ENCODE measurements around the gene PPFIBP2. TPM values are rescaled to one million over a fixed set of nuclear protein-coding genes. Genes with fewer than 3 reads are reported as not detected.
A peak's percentile ranks its signal among the peaks of the same experiment; 100 is the strongest.

PPFIBP2 gene
- 10 to 100 TPM; 16.3 to 25.5 TPM for total RNA-seq
- long read RNA-seq, partial matches to known transcripts: 0 of 2 reads
- long read RNA-seq, other reads (novel, unspliced or antisense): 2 of 2 reads

DNA sequence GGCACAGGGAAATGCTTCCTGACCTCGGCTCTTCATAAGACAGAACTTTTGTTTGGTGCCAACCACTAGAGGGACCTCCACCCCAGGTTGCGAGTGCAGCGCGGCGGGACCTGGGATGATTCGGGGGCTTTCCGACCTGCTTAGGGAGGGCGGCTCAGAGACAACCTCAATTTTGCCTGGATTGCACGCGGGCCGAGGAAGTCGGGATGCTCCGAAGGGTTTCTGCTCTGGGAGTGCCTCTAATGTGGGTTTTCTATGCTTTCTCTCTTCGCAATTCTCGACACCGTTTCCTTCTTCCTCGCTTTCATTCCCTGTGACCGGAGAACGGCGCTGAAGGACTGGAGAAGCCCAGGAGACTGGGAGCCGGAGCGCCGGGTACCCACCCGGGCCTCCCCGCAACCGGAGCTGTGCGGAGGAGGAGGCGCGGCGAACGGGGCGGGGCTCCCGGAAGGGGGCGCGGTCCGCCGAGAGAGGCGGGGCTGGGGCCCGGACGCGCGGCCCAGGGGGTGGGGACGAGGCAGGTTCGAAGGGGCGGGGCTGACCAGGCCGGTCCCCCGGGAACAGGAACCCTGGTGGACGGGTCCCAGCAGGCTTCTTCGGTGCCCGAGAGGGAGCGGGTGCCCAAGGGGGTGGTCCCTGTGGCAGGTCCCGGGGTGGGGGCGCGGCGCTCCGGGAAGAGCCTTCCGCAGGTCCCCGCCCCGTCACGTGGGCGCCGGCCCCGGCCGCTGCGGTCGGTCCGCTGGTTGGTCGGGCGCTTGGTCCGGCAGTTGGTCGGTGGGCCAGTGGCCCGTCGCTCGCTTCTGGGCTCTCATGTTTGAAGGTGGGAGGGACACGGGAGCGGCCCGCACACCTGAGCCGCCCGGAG lies at the start of gene PPFIBP2:
TSS of gene PPFIBP2 (plus strand) at position 766 of the 865 bp plus-strand sequence. CDS start 35,477 bp downstream, outside the sequence.
- DNase-seq: peak; percentile 84
- intact Hi-C loops (cut with DNase I): loop anchor here in 1 of 2 donors (5.0 kb wide), 2 partner anchors 44 to 64 kb away; no protein-coding TSS in a partner anchor
- peak; percentile 90 to 95 for ATAC-seq

GRCh38 chr11:7467652-7468051 lies 46.1 kb upstream of the PPFIBP2 start:
- ATAC-seq: no peak
- intact Hi-C loops (cut with DNase I): no loop called here
- no peak for DNase-seq

GRCh38 chr11:7469351-7469865 lies 44.4 kb upstream of the PPFIBP2 start:
- intact Hi-C loops (cut with DNase I): no loop called here
- DNase-seq: no peak
- ATAC-seq: no peak

DNA sequence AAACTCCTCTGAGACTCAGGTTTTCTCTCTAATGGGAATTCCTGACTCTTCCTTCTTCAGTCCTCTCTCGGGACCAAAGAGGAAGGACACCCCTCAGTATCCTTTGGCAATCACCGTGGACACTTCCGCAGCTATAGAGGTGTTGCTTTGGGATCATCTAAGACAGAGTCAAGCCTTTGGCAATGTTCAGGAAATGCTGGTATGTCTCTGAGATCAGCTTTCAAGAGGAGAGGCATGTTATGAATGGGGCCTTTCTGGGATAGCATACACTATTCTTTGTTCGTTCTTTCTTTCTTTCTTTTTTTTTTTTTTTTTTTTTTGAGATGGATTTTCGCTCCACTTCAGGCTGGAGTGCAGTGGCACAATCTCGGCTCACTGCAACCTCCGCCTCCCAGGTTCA lies 42.7 kb upstream of the PPFIBP2 start:
- DNase-seq: no peak
- intact Hi-C loops (cut with DNase I): no loop called here
- no peak for ATAC-seq

DNA sequence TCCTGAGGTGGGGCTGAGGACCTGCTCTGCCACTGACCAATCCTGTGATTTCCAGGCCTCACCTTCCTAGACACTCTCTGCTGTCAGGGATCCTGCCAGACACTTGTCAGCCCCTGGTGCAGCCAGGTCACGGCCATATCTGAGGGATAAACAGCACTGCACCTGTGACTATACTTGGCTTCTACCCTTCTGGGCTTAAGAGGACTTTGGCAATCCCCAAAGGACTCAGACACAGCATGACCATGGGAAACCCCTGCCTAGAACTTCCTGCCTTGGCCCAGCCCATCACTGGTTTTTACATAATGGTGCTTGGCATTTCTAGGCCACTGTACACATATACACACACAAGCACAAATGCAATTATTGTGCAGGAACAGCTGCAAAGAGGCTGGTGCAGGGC lies 40.1 kb upstream of the PPFIBP2 start:
- ATAC-seq (peak in 1 of 2 donors; percentile 78), DNase-seq (no peak)
- intact Hi-C loops (cut with DNase I): no loop called here

- intact Hi-C loops (cut with DNase I): no loop called here
- no peak for DNase-seq
- peak in 1 of 2 donors; percentile 64 for ATAC-seq
Measured at GRCh38 chr11:7480113-7480512, 33.7 kb upstream of the PPFIBP2 start.

DNA sequence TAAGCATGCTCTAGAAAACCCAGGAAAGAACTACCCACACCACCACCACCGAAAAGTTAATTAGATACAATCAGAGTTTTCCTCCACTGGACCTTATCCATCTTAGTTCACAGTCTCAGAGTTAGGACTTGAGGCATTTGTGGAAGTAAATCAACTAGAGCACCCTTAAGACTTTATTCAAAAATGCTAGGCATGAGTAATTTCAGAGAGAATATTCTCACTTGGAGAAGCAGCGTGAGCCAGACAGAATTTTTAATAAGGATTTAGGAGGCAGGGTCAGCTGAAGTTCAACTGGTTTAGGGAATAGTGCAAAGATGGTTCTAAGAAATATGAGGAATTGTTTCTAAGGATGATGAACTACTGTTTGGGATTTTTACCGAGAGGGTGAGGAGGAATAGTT lies 29.7 kb upstream of the PPFIBP2 start:
- ATAC-seq (no peak), DNase-seq (no peak)
- intact Hi-C loops (cut with DNase I): no loop called here

GRCh38 chr11:7484645-7485044 lies 29.2 kb upstream of the PPFIBP2 start:
- peak in 1 of 2 donors; percentile 50 for ATAC-seq
- intact Hi-C loops (cut with DNase I): no loop called here
- DNase-seq: no peak

DNA sequence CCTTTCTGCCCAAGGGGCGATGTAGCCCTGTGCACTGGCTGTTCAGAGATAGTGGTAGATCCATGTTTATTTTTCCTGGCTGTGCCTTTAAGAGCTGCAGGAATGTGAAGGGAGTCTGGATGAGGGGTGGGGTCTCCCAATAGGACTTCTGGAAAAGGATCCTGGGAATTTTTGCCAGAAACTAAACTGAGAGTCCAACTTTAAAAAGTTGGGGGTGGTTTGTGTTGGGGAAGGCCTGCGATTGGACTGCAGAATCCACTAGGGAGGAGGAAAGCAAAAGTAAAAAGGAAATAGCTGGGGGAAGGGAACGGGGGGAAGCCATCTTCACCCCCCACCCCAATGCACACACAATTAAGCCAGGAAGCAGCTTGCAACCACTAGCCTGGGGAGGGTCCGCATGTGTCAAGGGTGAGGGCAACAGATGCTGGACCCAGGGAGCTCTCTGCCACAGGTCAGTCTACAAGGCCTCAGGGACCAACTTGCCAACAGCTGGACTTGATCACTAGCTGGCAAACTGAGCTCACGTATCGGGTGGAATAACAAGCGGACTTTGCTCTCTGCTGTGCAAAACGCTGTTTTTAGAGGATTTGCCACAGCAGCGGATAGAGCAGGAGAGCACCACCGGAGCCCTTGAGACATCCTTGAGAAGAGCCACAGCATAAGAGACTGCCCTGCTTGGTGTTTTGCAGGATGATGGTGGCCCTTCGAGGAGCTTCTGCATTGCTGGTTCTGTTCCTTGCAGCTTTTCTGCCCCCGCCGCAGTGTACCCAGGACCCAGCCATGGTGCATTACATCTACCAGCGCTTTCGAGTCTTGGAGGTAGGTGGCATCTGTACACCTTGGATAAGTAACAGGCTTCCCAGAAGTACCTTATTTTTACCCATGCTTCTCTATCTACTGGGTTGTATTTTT lies 28.4 kb upstream of the PPFIBP2 start, which contains the start of gene OLFML1:
TSS of gene OLFML1 (plus strand) at position 321 of the 912 bp plus-strand sequence. CDS start at position 691, 370 bp downstream.
- intact Hi-C loops (cut with DNase I): no loop called here
- peak; percentile 45 to 72 for ATAC-seq
- DNase-seq: peak; percentile 29

- no peak for DNase-seq
- intact Hi-C loops (cut with DNase I): no loop called here
- ATAC-seq: no peak
Measured at GRCh38 chr11:7486098-7486780, 27.6 kb upstream of the PPFIBP2 start.

DNA sequence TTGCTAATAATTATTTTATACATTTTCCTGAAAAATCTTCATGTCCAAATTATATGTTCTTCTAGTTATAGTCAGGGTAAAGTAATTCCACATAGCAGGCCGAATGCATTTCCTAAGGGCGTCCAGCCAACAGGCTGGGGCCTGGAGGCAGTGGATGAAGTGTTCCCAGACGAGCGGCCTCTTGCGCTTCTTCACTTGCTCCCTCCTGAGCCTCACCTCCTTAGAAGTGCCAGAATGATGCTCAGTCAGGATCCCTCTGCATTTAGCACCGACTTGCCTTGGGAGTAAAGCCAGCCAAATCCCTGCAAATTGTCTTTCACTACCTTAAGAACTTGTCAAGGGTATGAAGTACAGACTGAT lies 27.0 kb upstream of the PPFIBP2 start:
- intact Hi-C loops (cut with DNase I): no loop called here
- DNase-seq (peak; percentile 26), ATAC-seq (peak in 1 of 2 donors; percentile 19)

DNA sequence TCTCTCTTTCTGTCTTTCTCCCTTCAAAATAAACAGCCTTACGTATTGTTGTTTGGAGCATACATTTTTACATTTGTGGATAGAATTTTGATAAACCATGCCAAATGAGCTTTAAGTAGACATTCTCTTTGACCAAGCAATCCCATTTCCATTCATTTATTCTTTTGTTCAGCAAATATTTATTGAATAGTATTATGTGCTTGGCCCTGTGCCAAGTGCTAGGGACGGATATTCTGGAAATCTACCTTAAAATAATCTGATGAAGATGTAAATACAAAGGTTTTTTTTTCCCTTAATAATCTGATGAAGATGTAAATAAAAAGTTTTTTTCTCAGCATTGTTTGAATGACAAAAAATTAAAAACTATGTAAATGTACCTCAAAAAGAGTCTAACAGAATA lies 26.4 kb upstream of the PPFIBP2 start:
- intact Hi-C loops (cut with DNase I): no loop called here
- ATAC-seq (no peak), DNase-seq (no peak)

GRCh38 chr11:7488681-7489080 lies 25.1 kb upstream of the PPFIBP2 start:
- ATAC-seq: no peak
- intact Hi-C loops (cut with DNase I): no loop called here
- DNase-seq: no peak

DNA sequence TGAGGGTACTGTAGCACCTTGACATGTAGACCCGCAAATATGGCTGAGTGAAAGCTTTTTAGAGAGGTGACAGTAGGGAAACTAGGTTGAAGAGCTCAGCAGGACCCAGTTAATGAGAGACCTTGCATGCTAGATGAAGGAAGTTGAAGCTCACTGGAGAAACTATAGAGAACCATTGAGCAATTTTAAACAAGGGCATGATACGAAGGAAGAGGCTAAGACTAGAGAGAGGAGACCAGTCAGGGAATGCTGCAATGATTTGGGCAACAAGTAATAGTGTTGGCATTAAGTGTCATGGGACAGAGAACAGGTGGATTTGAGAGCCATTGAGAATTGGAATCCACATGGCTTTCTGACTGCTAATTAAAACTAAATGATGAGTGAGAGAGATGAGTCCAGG lies 24.4 kb upstream of the PPFIBP2 start:
- intact Hi-C loops (cut with DNase I): no loop called here
- no peak for ATAC-seq

GRCh38 chr11:7490054-7490453 lies 23.7 kb upstream of the PPFIBP2 start:
- no peak for DNase-seq
- ATAC-seq: peak in 1 of 2 donors; percentile 83

More for the DNA sequence above, 24.4 kb upstream of the PPFIBP2 start:
- DNase-seq: no peak

GRCh38 chr11:7490535-7490934 lies 23.3 kb upstream of the PPFIBP2 start:
- DNase-seq: no peak
- ATAC-seq: peak in 1 of 2 donors; percentile 44
- intact Hi-C loops (cut with DNase I): no loop called here

More at GRCh38 chr11:7490054-7490453, 23.7 kb upstream of the PPFIBP2 start:
- intact Hi-C loops (cut with DNase I): no loop called here

DNA sequence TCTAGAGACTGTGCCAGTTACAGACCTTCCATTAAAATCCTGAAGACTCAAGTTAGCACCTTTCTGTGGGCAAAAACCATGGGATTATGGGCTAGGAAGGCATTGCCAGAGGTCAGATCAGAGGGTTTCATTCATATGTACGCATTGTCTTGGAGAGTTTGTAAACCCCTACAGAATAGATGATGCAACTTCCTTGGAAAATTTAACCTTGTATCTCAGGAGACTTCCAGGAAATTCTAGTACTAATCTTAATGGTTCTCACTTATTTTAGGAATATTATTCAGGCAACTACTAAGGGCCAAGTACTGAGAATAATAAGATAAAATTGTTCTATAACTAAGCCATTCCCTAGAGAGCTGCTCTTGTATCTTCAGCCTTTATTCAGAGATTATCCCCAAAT lies 21.5 kb upstream of the PPFIBP2 start:
- DNase-seq (no peak), ATAC-seq (no peak)
- intact Hi-C loops (cut with DNase I): no loop called here

DNA sequence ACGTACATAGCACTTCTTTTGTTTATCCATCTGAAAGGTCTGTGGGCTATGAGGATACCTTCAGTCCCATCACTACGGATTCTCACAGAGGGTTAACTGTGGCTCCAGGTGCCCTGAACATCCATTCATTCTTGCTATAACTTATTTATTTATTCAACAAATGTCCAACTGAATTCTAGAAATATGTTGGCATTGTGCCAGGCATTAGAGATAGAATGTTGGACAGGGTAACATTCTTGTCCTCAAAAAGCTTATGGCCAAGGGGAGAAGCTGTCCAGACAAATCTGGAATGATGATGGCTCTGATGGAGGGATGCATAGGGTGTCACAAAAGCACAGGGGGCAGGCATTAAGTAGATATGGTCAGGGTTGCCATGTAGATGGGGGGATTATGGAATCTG lies 20.1 kb upstream of the PPFIBP2 start:
- no peak for ATAC-seq
- intact Hi-C loops (cut with DNase I): no loop called here
- no peak for DNase-seq
